Testis (tissue), 3 donors: ENCODE results near the gene POMT2. TPM values are rescaled to one million over a fixed set of nuclear protein-coding genes. Genes with fewer than 3 reads are reported as not detected.
A peak's percentile ranks its signal among the peaks of the same experiment; 100 is the strongest.

Experiments used
- DNase-seq: peaks from one replicate; pipeline ENCODE4 v3.0.0-alpha.2; 2019
- H3K27ac ChIP-seq, 2 donors: fragments of 200-600 bp; sonication (generic); one replicate each; pipeline ENCODE4 v1.5.1; 2019
- H3K27me3 ChIP-seq: fragments of 200-600 bp; sonication (generic); one replicate; pipeline ENCODE4 v1.5.1; 2019
- H3K36me3 ChIP-seq: fragments of 200-600 bp; sonication (generic); one replicate; pipeline ENCODE4 v1.5.1; 2017; ENCODE audit warnings: low read depth; ENCODE audit errors: missing control alignments
- H3K4me1 ChIP-seq: fragments of 200-600 bp; sonication (generic); one replicate; pipeline ENCODE4 v1.5.1; 2019
- H3K4me3 ChIP-seq, 2 donors: fragments of 200-600 bp; sonication (generic); one replicate each; pipeline ENCODE4 v1.5.1; 2017 to 2019
- H3K9me3 ChIP-seq: fragments of 200-600 bp; sonication (generic); one replicate; pipeline ENCODE4 v1.5.1; 2017
- CTCF ChIP-seq, 3 experiments: fragments of 450-650 bp in 2 of 3; fragments of 200-600 bp in 1 of 3; sonication (generic) in 1 of 3; IDR thresholded peaks; one replicate each; pipeline ENCODE4 v1.5.1; 2016 to 2019; ENCODE audit warnings: antibody characterized with exemption in 3 of 3, mild to moderate bottlenecking in 2 of 3, moderate library complexity in 1 of 3
- POLR2A ChIP-seq: fragments of 450-650 bp; IDR thresholded peaks from one replicate; pipeline ENCODE4 v1.6.1; 2017; ENCODE audit warnings: antibody characterized with exemption, mild to moderate bottlenecking, moderate library complexity
- WGBS, 2 donors: methylation state at CpG; one replicate each; pipeline ENCODE4 v1.1.5; 2018; 5-methylcytosine and 5-hydroxymethylcytosine counted together
- intact Hi-C: fragments of 100-400 bp; cut with DNase I; formaldehyde crosslinking; loops from one replicate; pipeline ENCODE4 v1.15.1; 2023; ENCODE audit warnings: low total_unique reads
- polyA plus RNA-seq: library from polyadenylated mRNA; stranded (reverse); fragments of 350-450 nt; fragmentation: Illumina TruSeq; extraction: RNeasy Lipid Tissue Mini Kit (QIAGEN cat#74804); gene quantifications from one replicate; pipeline ENCODE4 v1.2.3, GENCODE V29; 2014; ENCODE audit warnings: low read depth, low replicate concordance; ENCODE audit not compliant: insufficient read depth
- total RNA-seq, 2 donors: library from RNA; depleted of rRNA; stranded (reverse); fragments of >200 nt; gene quantifications; one replicate each; pipeline ENCODE4 v1.2.3, GENCODE V29; 2016

The POMT2 gene
- total and polyA plus RNA-seq, 3 donors from 2014 or later = 108 to 162 (median 127) TPM

- peak; percentile 85 for DNase-seq
- intact Hi-C loops = no loop called here
Observed at GRCh38 chr14:77318006-77318553, 2.6 kb downstream of the POMT2 start.

DNA sequence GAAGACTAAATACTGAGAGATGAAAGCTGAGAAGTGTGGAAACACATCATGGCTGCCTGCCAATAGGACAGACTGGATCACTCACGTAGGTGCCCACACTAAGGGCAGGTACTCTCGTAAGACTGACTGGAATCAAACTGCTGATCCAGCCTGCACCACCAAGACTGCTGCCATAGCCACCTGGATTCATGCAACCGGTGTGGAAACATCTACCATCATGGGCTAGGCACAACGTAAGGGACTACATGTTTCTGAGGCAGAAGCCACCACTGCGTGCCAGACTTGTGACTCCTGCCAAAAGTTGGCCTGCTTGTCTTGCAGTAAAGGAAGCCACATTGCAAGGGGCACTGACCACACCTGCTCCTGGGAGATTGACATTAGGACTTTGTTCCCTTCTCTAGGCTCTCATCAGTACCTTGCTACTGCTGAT lies 3.8 kb downstream of the POMT2 start:
- WGBS, 2 donors = 63 to 77% methylated on average over 2 to 5 of the region's 5 CpGs
- Histone ChIP-seq H3K27ac (peak overlapping the region; percentile 3 to 81), H3K9me3 (no peaks in the 10 kb centered on the region), H3K27me3 (no peaks in the 10 kb centered on the region), H3K36me3 (no peaks in the 10 kb centered on the region), H3K4me1 (peaks cover 64% of the 10 kb centered on the region), H3K4me3 (no peak overlapping the region)
- intact Hi-C loops = no loop called here
- DNase-seq = no peak
- TF ChIP-seq CTCF (IDR thresholded peaks at IDR 0.05) (no peak), POLR2A (no peak)

More at GRCh38 chr14:77318006-77318553, 2.6 kb downstream of the POMT2 start:
- Histone ChIP-seq H3K27me3 (no peaks in the 10 kb centered on the region), H3K27ac (peak overlapping the region; percentile 31 to 81), H3K9me3 (no peaks in the 10 kb centered on the region), H3K36me3 (no peaks in the 10 kb centered on the region), H3K4me3 (no peak overlapping the region), H3K4me1 (peaks cover 67% of the 10 kb centered on the region)
- TF ChIP-seq POLR2A (no peak), CTCF (IDR thresholded peaks at IDR 0.05) (no peak)
- WGBS, 2 donors = 73 to 91% methylated on average over 5 of the region's 5 CpGs

DNA sequence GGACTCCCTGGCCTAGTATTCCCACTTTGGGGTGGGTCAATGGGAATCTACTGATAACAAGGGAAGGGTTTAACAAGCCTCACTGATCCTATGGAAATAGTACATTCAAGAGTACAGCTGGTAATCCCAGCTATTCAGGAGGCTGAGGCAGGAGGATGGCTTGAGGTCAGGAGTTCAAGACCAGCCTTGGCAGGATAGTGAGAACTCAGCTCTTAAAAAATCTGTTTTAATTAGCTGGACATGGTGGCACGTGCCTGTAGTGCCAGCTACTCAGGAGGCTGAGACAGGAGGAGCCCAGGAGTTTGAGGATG lies 4.5 kb downstream of the POMT2 start:
- Histone ChIP-seq H3K4me3 (no peak overlapping the region), H3K27ac (peak overlapping the region; percentile 41 to 81), H3K4me1 (peaks cover 64% of the 10 kb centered on the region), H3K9me3 (no peaks in the 10 kb centered on the region), H3K36me3 (no peaks in the 10 kb centered on the region), H3K27me3 (no peaks in the 10 kb centered on the region)
- no peak for DNase-seq
- intact Hi-C loops = no loop called here
- WGBS, 2 donors = 43 to 50% methylated on average over 1 of the region's 1 CpG
- TF ChIP-seq CTCF (IDR thresholded peaks at IDR 0.05) (no peak), POLR2A (no peak)

DNA sequence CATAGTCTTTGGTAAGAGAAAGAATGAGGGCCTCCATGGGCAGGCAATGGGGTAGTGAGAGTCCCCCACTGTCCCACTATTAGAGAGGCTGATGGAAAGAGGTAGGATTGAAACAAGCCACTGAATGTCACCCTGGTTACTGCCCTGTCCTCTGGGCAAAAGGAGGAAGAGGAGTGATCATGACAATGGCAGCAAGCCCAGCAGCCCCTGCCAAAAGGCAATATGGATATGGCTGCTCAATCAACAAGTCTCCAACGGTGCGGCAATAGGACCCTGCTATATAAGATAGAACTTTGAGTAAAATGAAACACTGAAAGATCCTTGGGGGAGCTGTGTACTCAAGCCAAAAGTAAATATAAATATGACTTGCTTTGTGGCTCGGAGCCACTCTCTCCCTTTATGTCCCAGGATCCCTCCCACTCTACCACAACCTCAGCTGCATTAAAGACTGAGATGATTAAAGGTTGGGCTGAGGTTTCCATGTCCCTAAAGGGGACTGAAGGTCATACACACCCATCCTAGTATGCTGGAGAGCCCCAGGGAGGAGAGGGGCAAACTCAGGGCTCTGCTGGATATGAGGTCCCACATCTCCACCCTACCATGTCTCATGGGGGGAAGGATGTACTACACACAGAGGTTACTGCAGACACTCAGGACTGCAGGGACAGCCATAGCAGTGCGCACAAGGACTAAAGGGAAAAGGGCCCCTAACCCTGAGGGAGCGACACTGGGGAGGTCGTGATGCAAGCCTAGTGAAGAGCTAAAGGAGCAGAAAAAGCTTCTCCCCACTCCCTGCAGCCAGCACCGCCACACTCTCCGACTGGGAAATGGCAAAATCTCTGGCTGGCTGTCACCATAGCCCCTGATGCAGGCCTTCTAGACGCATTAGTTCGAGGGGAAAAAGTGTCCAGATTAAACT lies 5.9 kb downstream of the POMT2 start:
- Histone ChIP-seq H3K4me1 (peaks cover 62% of the 10 kb centered on the region), H3K27ac (peak overlapping the region; percentile 41 to 81), H3K4me3 (no peak overlapping the region), H3K9me3 (no peaks in the 10 kb centered on the region), H3K36me3 (no peaks in the 10 kb centered on the region), H3K27me3 (no peaks in the 10 kb centered on the region)
- DNase-seq = no peak
- no peak for TF ChIP-seq CTCF (IDR thresholded peaks at IDR 0.05)
- no peak for TF ChIP-seq POLR2A
- WGBS, 2 donors = 47 to 62% methylated on average over 10 of the region's 10 CpGs
- intact Hi-C loops = no loop called here
